ENCODE data around the gene ING1.
"Not testable (repeated sequence)": the region's sequence is repeated elsewhere in the genome, so short reads cannot be mapped to it uniquely, and the experiment has no call there.

- TF ChIP-seq CTCF (IDR thresholded peaks at IDR 0.05; ENCODE audit: low read depth, low read length); EZH2phosphoT487 (IDR thresholded peaks at IDR 0.05; ENCODE audit: low read depth): not testable (repeated sequence)
These were observed 12.4 kb upstream of the ING1 start for GRCh38 chr13:110701061-110701460.

Measured in OCI-LY3 (cell line).